K562 (cell line): ENCODE data around the gene PEX19. TPM values are rescaled to one million over a fixed set of nuclear protein-coding genes. Genes with fewer than 3 reads are reported as not detected.
A peak's percentile ranks its signal among the peaks of the same experiment; 100 is the strongest.

ENCODE experiments used
- ATAC-seq: fragments of 200-7000 bp; cut with Tn5 transposase; 3 replicates; pipeline ENCODE4 v1.9.1; 2020; ENCODE audit warnings: moderate library complexity
- BruUV-seq: library from RNA; stranded (reverse); fragments of 400-500 nt; replicated peaks from 2 replicates; lab custom pipeline; 2021; lab: Mats Ljungman, UMichigan
- CTCF ChIA-PET: fragments of 300-600 bp; formaldehyde crosslinking; extraction: SDS; loops from one replicate; lab custom pipeline; 2021; ENCODE audit warnings: low intra/inter-chr PET ratio; lab: Yijun Ruan, JAX
- POLR2A ChIA-PET: fragments of 300-600, 350-650 bp; sonication (Branson Sonifier 250); formaldehyde crosslinking; extraction: SDS; loops from one replicate; lab custom pipeline; 2021; ENCODE audit warnings: antibody characterized with exemption, inconsistent platforms; lab: Yijun Ruan, JAX
- DNase-seq, 4 experiments: peaks; one replicate each; pipeline versions ENCODE4 v3.0.0 to v3.0.0-alpha.2; 2011 to 2018; ENCODE audit warnings: low spot score in 3 of 4, mixed read lengths in 3 of 4; ENCODE audit errors: extremely low read depth in 1 of 4
- FAIRE-seq: peaks from 2 replicates; lab custom pipeline; 2011; peaks lifted over from hg19 to GRCh38; lab: Jason Lieb, UNC
- H2AFZ ChIP-seq: 2 replicates; pipeline ENCODE4 v1.6.0; 2011; ENCODE audit warnings: low read depth, low read length, control low read depth, inconsistent platforms
- H3K27ac ChIP-seq: fragments of 200-600 bp; 3 replicates; pipeline ENCODE4 v1.8.0; 2011; ENCODE audit warnings: low read depth, mild to moderate bottlenecking, control low read depth, inconsistent platforms, low read length, moderate library complexity, mixed read lengths; ENCODE audit errors: extremely low read depth
- H3K27me3 ChIP-seq, 2 experiments: fragments of 300-600 bp in 1 of 2; 2 replicates in 1 of 2; 3 replicates in 1 of 2; pipeline versions ENCODE4 v1.6.0 to v1.8.0; 2011; ENCODE audit warnings: inconsistent platforms in 2 of 2, low read length in 2 of 2, mild to moderate bottlenecking in 1 of 2, mixed read lengths in 1 of 2, moderate library complexity in 1 of 2; ENCODE audit not compliant: control insufficient read depth in 2 of 2, insufficient read depth in 2 of 2
- H3K36me3 ChIP-seq: fragments of 300-600 bp; 3 replicates; pipeline ENCODE4 v1.8.0; 2011; ENCODE audit warnings: mild to moderate bottlenecking, low read length, inconsistent platforms; ENCODE audit not compliant: control insufficient read depth, insufficient read depth
- H3K4me1 ChIP-seq, 2 experiments: fragments of 200-600 bp in 1 of 2; replicated peaks in 1 of 2; 2 replicates in 1 of 2; 3 replicates in 1 of 2; pipeline versions ENCODE4 v1.5.1 to v1.8.0; 2011; ENCODE audit warnings: inconsistent platforms in 2 of 2, low read length in 2 of 2, mild to moderate bottlenecking in 1 of 2, mixed read lengths in 1 of 2, moderate library complexity in 1 of 2; ENCODE audit not compliant: control insufficient read depth in 2 of 2, insufficient read depth in 2 of 2
- H3K4me2 ChIP-seq: 2 replicates; pipeline ENCODE4 v1.6.1; 2011; ENCODE audit warnings: low read length, control low read depth, inconsistent platforms, mixed read lengths; ENCODE audit not compliant: insufficient read depth
- H3K4me3 ChIP-seq: fragments of 200-600 bp; sonication (generic), shearing (Covaris generic); 2 replicates; pipeline ENCODE4 v1.5.1; 2016; ENCODE audit warnings: control low read depth, inconsistent platforms
- H3K79me2 ChIP-seq: fragments of 200-600 bp; 3 replicates; pipeline ENCODE4 v1.8.0; 2011; ENCODE audit warnings: low read length, inconsistent platforms; ENCODE audit not compliant: control insufficient read depth, insufficient read depth
- H3K9ac ChIP-seq, 2 experiments: 2 replicates each; pipeline versions ENCODE4 v1.6.0 to v1.6.1; 2011; ENCODE audit warnings: low read depth in 2 of 2, low read length in 2 of 2, control low read depth in 1 of 2, inconsistent platforms in 1 of 2, mild to moderate bottlenecking in 1 of 2, mixed read lengths in 1 of 2; ENCODE audit not compliant: insufficient read depth in 1 of 2
- H3K9me1 ChIP-seq: one replicate; pipeline ENCODE4 v1.6.0; 2011; ENCODE audit warnings: inconsistent platforms, mild to moderate bottlenecking, low read length, moderate library complexity; ENCODE audit not compliant: control insufficient read depth, insufficient read depth
- H3K9me3 ChIP-seq: replicated peaks from 2 replicates; pipeline ENCODE4 v1.5.1; 2011; ENCODE audit warnings: low read depth, low read length, inconsistent platforms; ENCODE audit not compliant: control insufficient read depth, insufficient read depth
- H4K20me1 ChIP-seq: replicated peaks from 2 replicates; pipeline ENCODE4 v1.6.1; 2011; ENCODE audit warnings: low read length, inconsistent platforms, mixed read lengths; ENCODE audit not compliant: control insufficient read depth, insufficient read depth
- FOXM1 ChIP-seq, 2 experiments: fragments of 450-650 bp in 1 of 2; sonication (generic) in 1 of 2; formaldehyde crosslinking in 1 of 2; IDR thresholded peaks; 2 replicates each; pipeline versions ENCODE4 v1.6.1 to v1.9.0; 2017 to 2022; ENCODE audit warnings: low read depth in 2 of 2, mild to moderate bottlenecking in 2 of 2, missing genetic modification reagents in 1 of 2, moderate library complexity in 1 of 2
- RBFOX2 ChIP-seq: fragments of 200-400 bp; formaldehyde crosslinking; IDR thresholded peaks from 2 replicates; pipeline ENCODE4 v1.6.1; 2017; ENCODE audit warnings: low read depth, mild to moderate bottlenecking, low read length, moderate library complexity
- TRIM28 ChIP-seq: fragments of 450-650 bp; IDR thresholded peaks from 2 replicates; pipeline ENCODE4 v1.6.1; 2017
- ZNF121 ChIP-seq: sonication (generic); formaldehyde crosslinking; conservative IDR thresholded peaks from 2 replicates; pipeline ENCODE4 v1.8.0; 2022; ENCODE audit warnings: missing genetic modification reagents
- ZNF217 ChIP-seq: sonication (generic); formaldehyde crosslinking; IDR thresholded peaks from 2 replicates; pipeline ENCODE4 v1.8.0; 2022; ENCODE audit warnings: mild to moderate bottlenecking, missing genetic modification reagents
- ZNF24 ChIP-seq: fragments of 450-650 bp; IDR thresholded peaks from 2 replicates; pipeline ENCODE4 v1.6.1; 2016
- WGBS: fragments of 100-300 bp; shearing (Covaris generic); methylation state at CpG from one replicate; pipeline ENCODE4 v1.1.6; 2016; ENCODE audit warnings: low coverage, mixed read lengths; ENCODE audit not compliant: insufficient coverage; ENCODE audit errors: missing lambda C conversion rate; 5-methylcytosine and 5-hydroxymethylcytosine counted together
- in situ Hi-C: fragments of 300-500 bp; cut with MboI; formaldehyde crosslinking; loops from 4 replicates; pipeline ENCODE4 v1.15.0; 2018; ENCODE audit warnings: inconsistent platforms, mixed read lengths
- intact Hi-C: fragments of 100-400 bp; cut with micrococcal nuclease; formaldehyde crosslinking; loops from 2 replicates; pipeline ENCODE4 v1.14.2; 2022
- polyA plus RNA-seq, 8 experiments: library from polyadenylated mRNA; depleted of rRNA in 4 of 8; stranded (reverse) in 5 of 8; unstranded in 3 of 8; fragments of >200 nt; fragmentation: Nextera tagmentation in 2 of 8; fragmentation: Illumina TruSeq in 1 of 8; extraction: Ambion mirVana in 2 of 8; extraction: Trizol in 1 of 8; gene quantifications; 2 replicates each; pipeline versions ENCODE4 v1.2.1 to v1.2.3, GENCODE V29; 2011 to 2014; ENCODE audit warnings: inconsistent platforms in 1 of 8, missing spikeins in 1 of 8
- total RNA-seq, 7 experiments: library from RNA; depleted of rRNA in 6 of 7; stranded (reverse); fragments of >200 nt in 6 of 7; fragmentation: Illumina TruSeq in 2 of 7; extraction: Trizol in 2 of 7; gene quantifications; 2 replicates each; pipeline versions ENCODE4 v1.2.1 to v1.2.3, GENCODE V29; 2011 to 2021; ENCODE audit warnings: low replicate concordance in 1 of 7
- TF ChIP-seq, protein P1 (sequence below): sonication (generic); formaldehyde crosslinking; IDR thresholded peaks from 2 replicates; pipeline ENCODE4 v1.8.1; 2023; ENCODE audit warnings: mild to moderate bottlenecking, missing genetic modification reagents

PEX19 gene
- total and polyA plus RNA-seq, 9 of the 15 experiments (the other 6 are each of a cell fraction or from before 2014, with no cell fraction given), result 32.5 to 103 (median 59.8) TPM

DNA sequence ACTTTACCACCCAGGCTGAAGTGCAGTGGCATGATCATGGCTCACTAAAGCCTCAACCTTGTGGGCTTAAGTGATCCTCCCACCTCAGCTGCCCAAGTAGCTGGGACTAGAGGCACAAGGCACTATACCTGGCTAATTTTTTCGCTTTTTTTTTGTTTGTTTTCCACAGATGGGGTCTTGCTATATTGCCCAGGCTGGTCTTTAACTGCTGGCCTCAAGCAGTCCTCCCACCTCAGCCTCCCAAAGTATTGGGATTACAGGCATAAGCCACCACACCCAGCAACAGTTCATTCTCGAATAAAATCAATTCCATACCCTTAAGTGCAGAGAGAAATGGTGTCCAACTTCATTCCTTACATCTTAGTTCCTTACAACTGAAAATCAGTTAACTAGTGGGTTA, 47.4 kb downstream of the PEX19 start:
- H3K9me1 ChIP-seq, result no peaks in the 10 kb centered on the region
- WGBS, result 95% methylated on average over 2 of the region's 2 CpGs
- in situ Hi-C loops (no loop called here), intact Hi-C loops (no loop called here)
- no peaks in the 10 kb centered on the region for H3K9me3 ChIP-seq
- no peak overlapping the region for H3K9ac ChIP-seq
- DNase-seq (no peak), ATAC-seq (no peak), FAIRE-seq (no peak)
- H3K4me2 ChIP-seq, result no peak overlapping the region
- no peak overlapping the region for H3K4me3 ChIP-seq
- no TSS peak for BruUV-seq
- H4K20me1 ChIP-seq, result 0 out of 2 replicates have a peak, but pooled peaks cover 3% of the 10 kb centered on the region
- ChIA-PET CTCF (no interaction called here), POLR2A (interaction anchor here (0.6 to 5.4 kb wide), 2 partner anchors 14 to 932 kb away, joined by 3 to 20 read pairs; no protein-coding TSS in a partner anchor)
- H3K36me3 ChIP-seq, result peaks cover 95% of the 10 kb centered on the region
- H3K4me1 ChIP-seq, result peaks cover 0 to 3% of the 10 kb centered on the region in 2 experiments; a peak in 1 of 5 replicates
- no peaks in the 10 kb centered on the region for H3K27me3 ChIP-seq
- H3K79me2 ChIP-seq, result 0 out of 3 replicates have a peak, but pooled peaks cover under 1% of the 10 kb centered on the region
- H3K27ac ChIP-seq, result no peak overlapping the region
- no peak for TF ChIP-seq FOXM1 (IDR thresholded peaks at IDR 0.05; ENCODE audit: low read depth)
- TF ChIP-seq FOXM1 (CRISPR knock-in tag; IDR thresholded peaks at IDR 0.05; ENCODE audit: low read depth), result no peak
- TF ChIP-seq ZNF121, result peak; percentile 58; the same call in 1 of the 2 replicates
- H2AFZ ChIP-seq, result no peak overlapping the region

GRCh38 chr1:160236806-160237205, 48.1 kb downstream of the PEX19 start:
- FAIRE-seq (no peak), ATAC-seq (no peak), DNase-seq (no peak)
- ChIA-PET POLR2A (interaction anchor here (0.6 kb wide), 1 partner anchor 933 kb away, joined by 3 read pairs; no protein-coding TSS in a partner anchor), CTCF (interaction anchor here (0.6 kb wide), 1 partner anchor 36 kb away, joined by 4 read pairs; no protein-coding TSS in a partner anchor)
- H3K9me3 ChIP-seq, result no peaks in the 10 kb centered on the region
- 88% methylated on average over 5 of the region's 5 CpGs for WGBS
- H2AFZ ChIP-seq, result no peak overlapping the region
- H3K4me2 ChIP-seq, result no peak overlapping the region
- no peak overlapping the region for H3K4me3 ChIP-seq
- H3K79me2 ChIP-seq, result no peaks in the 10 kb centered on the region
- H3K4me1 ChIP-seq, result peaks cover 0 to 3% of the 10 kb centered on the region in 2 experiments; a peak in 1 of 5 replicates
- H4K20me1 ChIP-seq, result 0 out of 2 replicates have a peak, but pooled peaks cover 3% of the 10 kb centered on the region
- in situ Hi-C loops, result no loop called here
- peaks cover 93% of the 10 kb centered on the region for H3K36me3 ChIP-seq
- H3K9me1 ChIP-seq, result no peaks in the 10 kb centered on the region
- intact Hi-C loops, result no loop called here
- no TSS peak for BruUV-seq
- no peak overlapping the region for H3K9ac ChIP-seq
- no peak overlapping the region for H3K27ac ChIP-seq
- no peaks in the 10 kb centered on the region for H3K27me3 ChIP-seq
- TF ChIP-seq RBFOX2 (no peak), TRIM28 (no peak), ZNF24 (no peak), ZNF217 (no peak)
- TF ChIP-seq, protein P1, sequence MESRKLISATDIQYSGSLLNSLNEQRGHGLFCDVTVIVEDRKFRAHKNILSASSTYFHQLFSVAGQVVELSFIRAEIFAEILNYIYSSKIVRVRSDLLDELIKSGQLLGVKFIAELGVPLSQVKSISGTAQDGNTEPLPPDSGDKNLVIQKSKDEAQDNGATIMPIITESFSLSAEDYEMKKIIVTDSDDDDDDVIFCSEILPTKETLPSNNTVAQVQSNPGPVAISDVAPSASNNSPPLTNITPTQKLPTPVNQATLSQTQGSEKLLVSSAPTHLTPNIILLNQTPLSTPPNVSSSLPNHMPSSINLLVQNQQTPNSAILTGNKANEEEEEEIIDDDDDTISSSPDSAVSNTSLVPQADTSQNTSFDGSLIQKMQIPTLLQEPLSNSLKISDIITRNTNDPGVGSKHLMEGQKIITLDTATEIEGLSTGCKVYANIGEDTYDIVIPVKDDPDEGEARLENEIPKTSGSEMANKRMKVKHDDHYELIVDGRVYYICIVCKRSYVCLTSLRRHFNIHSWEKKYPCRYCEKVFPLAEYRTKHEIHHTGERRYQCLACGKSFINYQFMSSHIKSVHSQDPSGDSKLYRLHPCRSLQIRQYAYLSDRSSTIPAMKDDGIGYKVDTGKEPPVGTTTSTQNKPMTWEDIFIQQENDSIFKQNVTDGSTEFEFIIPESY (CRISPR knock-in tag), result no peak
